NB4 (cell line): ENCODE results near the gene KCNQ5.

Source experiments
- MYC ChIP-seq: IDR thresholded peaks from 2 replicates; pipeline ENCODE4 v1.6.1; 2011; ENCODE audit warnings: low read depth, low read length
- POLR2A ChIP-seq: IDR thresholded peaks from 2 replicates; pipeline ENCODE4 v1.6.1; 2011; ENCODE audit warnings: mild to moderate bottlenecking; ENCODE audit not compliant: insufficient read length; ENCODE audit errors: extremely low read depth
- TF ChIP-seq, protein P1 (sequence below): IDR thresholded peaks from one replicate; pipeline ENCODE4 v1.5.1; 2012; ENCODE audit warnings: low read depth, low read length
- TF ChIP-seq, protein P2 (sequence below): IDR thresholded peaks from 2 replicates; pipeline ENCODE4 v1.6.1; 2011; ENCODE audit warnings: low read depth, low read length

- TF ChIP-seq, protein P1, sequence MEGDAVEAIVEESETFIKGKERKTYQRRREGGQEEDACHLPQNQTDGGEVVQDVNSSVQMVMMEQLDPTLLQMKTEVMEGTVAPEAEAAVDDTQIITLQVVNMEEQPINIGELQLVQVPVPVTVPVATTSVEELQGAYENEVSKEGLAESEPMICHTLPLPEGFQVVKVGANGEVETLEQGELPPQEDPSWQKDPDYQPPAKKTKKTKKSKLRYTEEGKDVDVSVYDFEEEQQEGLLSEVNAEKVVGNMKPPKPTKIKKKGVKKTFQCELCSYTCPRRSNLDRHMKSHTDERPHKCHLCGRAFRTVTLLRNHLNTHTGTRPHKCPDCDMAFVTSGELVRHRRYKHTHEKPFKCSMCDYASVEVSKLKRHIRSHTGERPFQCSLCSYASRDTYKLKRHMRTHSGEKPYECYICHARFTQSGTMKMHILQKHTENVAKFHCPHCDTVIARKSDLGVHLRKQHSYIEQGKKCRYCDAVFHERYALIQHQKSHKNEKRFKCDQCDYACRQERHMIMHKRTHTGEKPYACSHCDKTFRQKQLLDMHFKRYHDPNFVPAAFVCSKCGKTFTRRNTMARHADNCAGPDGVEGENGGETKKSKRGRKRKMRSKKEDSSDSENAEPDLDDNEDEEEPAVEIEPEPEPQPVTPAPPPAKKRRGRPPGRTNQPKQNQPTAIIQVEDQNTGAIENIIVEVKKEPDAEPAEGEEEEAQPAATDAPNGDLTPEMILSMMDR, result no peak
- TF ChIP-seq POLR2A (no peak), MYC (no peak)
- TF ChIP-seq, protein P2, sequence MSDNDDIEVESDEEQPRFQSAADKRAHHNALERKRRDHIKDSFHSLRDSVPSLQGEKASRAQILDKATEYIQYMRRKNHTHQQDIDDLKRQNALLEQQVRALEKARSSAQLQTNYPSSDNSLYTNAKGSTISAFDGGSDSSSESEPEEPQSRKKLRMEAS, result no peak
These were observed 107.0 kb downstream of the KCNQ5 start for GRCh38 chr6:72728706-72729343.
